HepG2 (cell line): ENCODE data around the gene EPM2AIP1. TPM values are rescaled to one million over a fixed set of nuclear protein-coding genes. Genes with fewer than 3 reads are reported as not detected.

Experiments
- JUN ChIP-seq: sonication (generic); formaldehyde crosslinking; IDR thresholded peaks from 2 replicates; pipeline ENCODE4 v1.4.0; 2020; ENCODE audit warnings: mild to moderate bottlenecking, missing genetic modification reagents
- MAF1 ChIP-seq: sonication (generic); formaldehyde crosslinking; IDR thresholded peaks from 2 replicates; pipeline ENCODE4 v1.5.0; 2020; ENCODE audit warnings: missing genetic modification reagents, borderline replicate concordance
- MTERF4 ChIP-seq: sonication (generic); formaldehyde crosslinking; IDR thresholded peaks from 2 replicates; pipeline ENCODE4 v1.8.0; 2023; ENCODE audit warnings: mild to moderate bottlenecking, missing genetic modification reagents
- PHB2 ChIP-seq: fragments of 450-650 bp; IDR thresholded peaks from 2 replicates; pipeline ENCODE4 v1.6.1; 2018; ENCODE audit not compliant: partially characterized antibody
- RBM39 ChIP-seq: fragments of 200-400 bp; formaldehyde crosslinking; IDR thresholded peaks from one replicate; pipeline ENCODE4 v1.6.1; 2018; ENCODE audit warnings: antibody characterized with exemption, mild to moderate bottlenecking, low read depth, low read length; ENCODE audit not compliant: poor library complexity, severe bottlenecking
- SMARCC2 ChIP-seq: fragments of 450-650 bp; IDR thresholded peaks from 2 replicates; pipeline ENCODE4 v1.6.1; 2017; ENCODE audit warnings: antibody characterized with exemption, mild to moderate bottlenecking
- ZBTB37 ChIP-seq: sonication (generic); formaldehyde crosslinking; IDR thresholded peaks from 2 replicates; pipeline ENCODE4 v1.4.0; 2020; ENCODE audit warnings: mild to moderate bottlenecking, missing genetic modification reagents
- ZBTB4 ChIP-seq: sonication (generic); formaldehyde crosslinking; IDR thresholded peaks from 2 replicates; pipeline ENCODE4 v1.4.0; 2020; ENCODE audit warnings: missing genetic modification reagents, mild to moderate bottlenecking, borderline replicate concordance
- ZNF234 ChIP-seq: sonication (generic); formaldehyde crosslinking; conservative IDR thresholded peaks from 2 replicates; pipeline ENCODE4 v1.5.1; 2020; ENCODE audit warnings: mild to moderate bottlenecking, missing genetic modification reagents
- ZNF543 ChIP-seq: sonication (generic); formaldehyde crosslinking; IDR thresholded peaks from 2 replicates; pipeline ENCODE4 v1.4.0; 2020; ENCODE audit warnings: mild to moderate bottlenecking, missing genetic modification reagents
- ZNF609 ChIP-seq: sonication (generic); formaldehyde crosslinking; IDR thresholded peaks from 2 replicates; pipeline ENCODE4 v1.4.0; 2020; ENCODE audit warnings: mild to moderate bottlenecking, missing genetic modification reagents, borderline replicate concordance
- ZNF616 ChIP-seq: sonication (generic); formaldehyde crosslinking; IDR thresholded peaks from 2 replicates; pipeline ENCODE4 v1.5.0; 2020; ENCODE audit warnings: low read depth, mild to moderate bottlenecking, missing genetic modification reagents
- ZNF687 ChIP-seq: sonication (generic); formaldehyde crosslinking; IDR thresholded peaks from 2 replicates; pipeline ENCODE4 v1.5.1; 2020; ENCODE audit warnings: mild to moderate bottlenecking, missing genetic modification reagents, moderate library complexity
- ZSCAN9 ChIP-seq: IDR thresholded peaks from 2 replicates; pipeline ENCODE4 v1.6.1; 2016; ENCODE audit warnings: borderline replicate concordance
- polyA plus RNA-seq, 8 experiments: library from polyadenylated mRNA; depleted of rRNA in 3 of 8; stranded (reverse) in 7 of 8; unstranded in 1 of 8; fragments of >200 nt; fragmentation: Illumina TruSeq in 4 of 8; extraction: Trizol in 4 of 8; gene quantifications; 2 replicates each; pipeline versions ENCODE4 v1.2.1 to v1.2.3, GENCODE V29; 2011 to 2016; ENCODE audit warnings: low read depth in 4 of 8, missing spikeins in 1 of 8, mixed read lengths in 1 of 8; ENCODE audit not compliant: insufficient read depth in 1 of 8
- total RNA-seq, 5 experiments: library from RNA; depleted of rRNA; stranded (reverse); fragments of >200 nt; fragmentation: Illumina TruSeq; extraction: Trizol; gene quantifications; 2 replicates each; pipeline ENCODE4 v1.2.3, GENCODE V29; 2016; ENCODE audit warnings: low read depth in 1 of 5

Gene EPM2AIP1
- total and polyA plus RNA-seq, 2 of the 13 experiments (the other 11 are each of a cell fraction or from before 2014, with no cell fraction given) = 10.7 to 23.0 TPM

GRCh38 chr3:36992806-36993325, at the start of gene EPM2AIP1 (continued):
- peak; percentile 56; the same call in 1 of the 2 replicates for TF ChIP-seq ZBTB37 (CRISPR knock-in tag)
- TF ChIP-seq ZNF234 (CRISPR knock-in tag) = no peak
- TF ChIP-seq ZSCAN9 (CRISPR knock-in tag) = peak; percentile 50; the same call in 1 of the 2 replicates
- no peak for TF ChIP-seq PHB2
- no peak for TF ChIP-seq ZNF543 (CRISPR knock-in tag)
- peak; percentile 75 for TF ChIP-seq MTERF4
- TF ChIP-seq ZNF687 (CRISPR knock-in tag) = peak; percentile 95
- no peak for TF ChIP-seq ZNF609 (CRISPR knock-in tag)
- TF ChIP-seq ZNF616 (CRISPR knock-in tag) = peak; percentile 83
- TF ChIP-seq MAF1 (CRISPR knock-in tag) = no peak
- TF ChIP-seq RBM39 = no peak
- no peak for TF ChIP-seq JUN (CRISPR knock-in tag)
- no peak for TF ChIP-seq SMARCC2
- TF ChIP-seq ZBTB4 (CRISPR knock-in tag) = peak; percentile 41; the same call in 1 of the 2 replicates
